Uterus (tissue), 2 donors: Measurements from ENCODE around the gene GSDME.

Experiments used
- CTCF ChIP-seq, 4 experiments: fragments of 200-600 bp in 2 of 4; fragments of 450-650 bp in 2 of 4; sonication (generic) in 2 of 4; IDR thresholded peaks; one replicate each; pipeline ENCODE4 v1.5.1; 2016 to 2019; ENCODE audit warnings: antibody characterized with exemption in 4 of 4, mild to moderate bottlenecking in 2 of 4, moderate library complexity in 1 of 4
- POLR2A ChIP-seq, 2 donors: fragments of 450-650 bp; IDR thresholded peaks; one replicate each; pipeline ENCODE4 v1.6.1; 2016; ENCODE audit warnings: antibody characterized with exemption in 2 of 2, mild to moderate bottlenecking in 1 of 2, moderate library complexity in 1 of 2

- TF ChIP-seq CTCF (IDR thresholded peaks at IDR 0.05) = no peak
- no peak for TF ChIP-seq POLR2A (IDR thresholded peaks at IDR 0.05)
Observed at GRCh38 chr7:24764972-24765744, 7.9 kb upstream of the GSDME start.
